K562 (cell line): Measurements from ENCODE around the gene OMG. TPM values are rescaled to one million over a fixed set of nuclear protein-coding genes. Genes with fewer than 3 reads are reported as not detected.
"Not testable (repeated sequence)": the region's sequence is repeated elsewhere in the genome, so short reads cannot be mapped to it uniquely, and the experiment has no call there.

ENCODE experiments used
- ATAC-seq: fragments of 200-7000 bp; cut with Tn5 transposase; 3 replicates; pipeline ENCODE4 v1.9.1; 2020; ENCODE audit warnings: moderate library complexity
- BruUV-seq: library from RNA; stranded (reverse); fragments of 400-500 nt; replicated peaks from 2 replicates; lab custom pipeline; 2021; lab: Mats Ljungman, UMichigan
- CTCF ChIA-PET: fragments of 300-600 bp; formaldehyde crosslinking; extraction: SDS; loops from one replicate; lab custom pipeline; 2021; ENCODE audit warnings: low intra/inter-chr PET ratio; lab: Yijun Ruan, JAX
- POLR2A ChIA-PET: fragments of 300-600, 350-650 bp; sonication (Branson Sonifier 250); formaldehyde crosslinking; extraction: SDS; loops from one replicate; lab custom pipeline; 2021; ENCODE audit warnings: antibody characterized with exemption, inconsistent platforms; lab: Yijun Ruan, JAX
- DNase-seq, 4 experiments: peaks; one replicate each; pipeline versions ENCODE4 v3.0.0 to v3.0.0-alpha.2; 2011 to 2018; ENCODE audit warnings: low spot score in 3 of 4, mixed read lengths in 3 of 4; ENCODE audit errors: extremely low read depth in 1 of 4
- FAIRE-seq: peaks from 2 replicates; lab custom pipeline; 2011; peaks lifted over from hg19 to GRCh38; lab: Jason Lieb, UNC
- H2AFZ ChIP-seq: 2 replicates; pipeline ENCODE4 v1.6.0; 2011; ENCODE audit warnings: low read depth, low read length, control low read depth, inconsistent platforms
- H3K27ac ChIP-seq: fragments of 200-600 bp; 3 replicates; pipeline ENCODE4 v1.8.0; 2011; ENCODE audit warnings: low read depth, mild to moderate bottlenecking, control low read depth, inconsistent platforms, low read length, moderate library complexity, mixed read lengths; ENCODE audit errors: extremely low read depth
- H3K27me3 ChIP-seq, 2 experiments: fragments of 300-600 bp in 1 of 2; 2 replicates in 1 of 2; 3 replicates in 1 of 2; pipeline versions ENCODE4 v1.6.0 to v1.8.0; 2011; ENCODE audit warnings: inconsistent platforms in 2 of 2, low read length in 2 of 2, mild to moderate bottlenecking in 1 of 2, mixed read lengths in 1 of 2, moderate library complexity in 1 of 2; ENCODE audit not compliant: control insufficient read depth in 2 of 2, insufficient read depth in 2 of 2
- H3K36me3 ChIP-seq: fragments of 300-600 bp; 3 replicates; pipeline ENCODE4 v1.8.0; 2011; ENCODE audit warnings: mild to moderate bottlenecking, low read length, inconsistent platforms; ENCODE audit not compliant: control insufficient read depth, insufficient read depth
- H3K4me1 ChIP-seq, 2 experiments: fragments of 200-600 bp in 1 of 2; replicated peaks in 1 of 2; 2 replicates in 1 of 2; 3 replicates in 1 of 2; pipeline versions ENCODE4 v1.5.1 to v1.8.0; 2011; ENCODE audit warnings: inconsistent platforms in 2 of 2, low read length in 2 of 2, mild to moderate bottlenecking in 1 of 2, mixed read lengths in 1 of 2, moderate library complexity in 1 of 2; ENCODE audit not compliant: control insufficient read depth in 2 of 2, insufficient read depth in 2 of 2
- H3K4me2 ChIP-seq: 2 replicates; pipeline ENCODE4 v1.6.1; 2011; ENCODE audit warnings: low read length, control low read depth, inconsistent platforms, mixed read lengths; ENCODE audit not compliant: insufficient read depth
- H3K4me3 ChIP-seq: fragments of 200-600 bp; sonication (generic), shearing (Covaris generic); 2 replicates; pipeline ENCODE4 v1.5.1; 2016; ENCODE audit warnings: control low read depth, inconsistent platforms
- H3K79me2 ChIP-seq: fragments of 200-600 bp; 3 replicates; pipeline ENCODE4 v1.8.0; 2011; ENCODE audit warnings: low read length, inconsistent platforms; ENCODE audit not compliant: control insufficient read depth, insufficient read depth
- H3K9ac ChIP-seq, 2 experiments: 2 replicates each; pipeline versions ENCODE4 v1.6.0 to v1.6.1; 2011; ENCODE audit warnings: low read depth in 2 of 2, low read length in 2 of 2, control low read depth in 1 of 2, inconsistent platforms in 1 of 2, mild to moderate bottlenecking in 1 of 2, mixed read lengths in 1 of 2; ENCODE audit not compliant: insufficient read depth in 1 of 2
- H3K9me1 ChIP-seq: one replicate; pipeline ENCODE4 v1.6.0; 2011; ENCODE audit warnings: inconsistent platforms, mild to moderate bottlenecking, low read length, moderate library complexity; ENCODE audit not compliant: control insufficient read depth, insufficient read depth
- H3K9me3 ChIP-seq: replicated peaks from 2 replicates; pipeline ENCODE4 v1.5.1; 2011; ENCODE audit warnings: low read depth, low read length, inconsistent platforms; ENCODE audit not compliant: control insufficient read depth, insufficient read depth
- H4K20me1 ChIP-seq: replicated peaks from 2 replicates; pipeline ENCODE4 v1.6.1; 2011; ENCODE audit warnings: low read length, inconsistent platforms, mixed read lengths; ENCODE audit not compliant: control insufficient read depth, insufficient read depth
- COPS2 ChIP-seq: fragments of 450-650 bp; conservative IDR thresholded peaks from 2 replicates; pipeline ENCODE4 v1.6.1; 2016; ENCODE audit warnings: mild to moderate bottlenecking, moderate library complexity
- GABPB1 ChIP-seq: sonication (generic); formaldehyde crosslinking; IDR thresholded peaks from 2 replicates; pipeline ENCODE4 v1.8.0; 2022; ENCODE audit warnings: mild to moderate bottlenecking, missing genetic modification reagents
- HINFP ChIP-seq: fragments of 450-650 bp; conservative IDR thresholded peaks from 2 replicates; pipeline ENCODE4 v1.6.1; 2016; ENCODE audit warnings: missing genetic modification characterization, low read depth, mild to moderate bottlenecking, control low read depth, missing compliant biosample characterization
- KLF10 ChIP-seq: fragments of 250-450 bp; sonication (Bioruptor Pico); IDR thresholded peaks from 2 replicates; pipeline ENCODE4 v1.6.1; 2021; ENCODE audit warnings: matching md5 sums
- TSC22D4 ChIP-seq: fragments of 450-650 bp; IDR thresholded peaks from 2 replicates; pipeline ENCODE4 v1.6.1; 2016; ENCODE audit warnings: missing genetic modification characterization, missing biosample characterization, control low read depth
- ZNF318 ChIP-seq, 2 experiments: fragments of 450-650 bp; IDR thresholded peaks; 2 replicates each; pipeline ENCODE4 v1.6.1; 2016; ENCODE audit warnings: mild to moderate bottlenecking in 2 of 2, borderline replicate concordance in 1 of 2, low read depth in 1 of 2, moderate library complexity in 1 of 2
- WGBS: fragments of 100-300 bp; shearing (Covaris generic); methylation state at CpG from one replicate; pipeline ENCODE4 v1.1.6; 2016; ENCODE audit warnings: low coverage, mixed read lengths; ENCODE audit not compliant: insufficient coverage; ENCODE audit errors: missing lambda C conversion rate; 5-methylcytosine and 5-hydroxymethylcytosine counted together
- in situ Hi-C: fragments of 300-500 bp; cut with MboI; formaldehyde crosslinking; loops from 4 replicates; pipeline ENCODE4 v1.15.0; 2018; ENCODE audit warnings: inconsistent platforms, mixed read lengths
- intact Hi-C: fragments of 100-400 bp; cut with micrococcal nuclease; formaldehyde crosslinking; loops from 2 replicates; pipeline ENCODE4 v1.14.2; 2022
- polyA plus RNA-seq, 8 experiments: library from polyadenylated mRNA; depleted of rRNA in 4 of 8; stranded (reverse) in 5 of 8; unstranded in 3 of 8; fragments of >200 nt; fragmentation: Nextera tagmentation in 2 of 8; fragmentation: Illumina TruSeq in 1 of 8; extraction: Ambion mirVana in 2 of 8; extraction: Trizol in 1 of 8; gene quantifications; 2 replicates each; pipeline versions ENCODE4 v1.2.1 to v1.2.3, GENCODE V29; 2011 to 2014; ENCODE audit warnings: inconsistent platforms in 1 of 8, missing spikeins in 1 of 8
- total RNA-seq, 7 experiments: library from RNA; depleted of rRNA in 6 of 7; stranded (reverse); fragments of >200 nt in 6 of 7; fragmentation: Illumina TruSeq in 2 of 7; extraction: Trizol in 2 of 7; gene quantifications; 2 replicates each; pipeline versions ENCODE4 v1.2.1 to v1.2.3, GENCODE V29; 2011 to 2021; ENCODE audit warnings: low replicate concordance in 1 of 7

OMG gene
- total and polyA plus RNA-seq, 9 of the 15 experiments (the other 6 are each of a cell fraction or from before 2014, with no cell fraction given), result 0.41 TPM; not detected in 8

GRCh38 chr17:31297090-31297489 lies at the start of gene OMG (continued):
- TF ChIP-seq HINFP (tag) (no peak), COPS2 (no peak), TSC22D4 (no peak), KLF10 (CRISPR knock-in tag) (no peak), GABPB1 (CRISPR knock-in tag) (no peak), ZNF318 (IDR thresholded peaks at IDR 0.05; ENCODE audit: borderline replicate concordance in 1 of 2, low read depth in 1 of 2) (no peak)

GRCh38 chr17:31345191-31345747 lies 48.2 kb upstream of the OMG start:
- 81% methylated on average over 7 of the region's 34 CpGs for WGBS
- H4K20me1 ChIP-seq, DNase-seq, H3K9ac ChIP-seq, H3K9me1 ChIP-seq, CTCF ChIA-PET, in situ Hi-C loops, H3K27me3 ChIP-seq, BruUV-seq, FAIRE-seq, POLR2A ChIA-PET, H3K27ac ChIP-seq, H3K4me2 ChIP-seq, H3K4me3 ChIP-seq, H3K79me2 ChIP-seq, H3K9me3 ChIP-seq, H3K4me1 ChIP-seq, H2AFZ ChIP-seq: not testable (repeated sequence)
- intact Hi-C loops, result loop anchor here (10.0 kb wide), 1 partner anchor 520 kb away; the partner anchor contains the start of gene CRLF3
- peaks cover 39% of the 10 kb centered on the region; the same call in 1 of the 3 replicates for H3K36me3 ChIP-seq
- peak; percentile 51; the same call in 2 of the 3 replicates for ATAC-seq
